CD14-positive monocyte (primary cell): ENCODE measurements around the gene MED27. TPM values are rescaled to one million over a fixed set of nuclear protein-coding genes. Genes with fewer than 3 reads are reported as not detected.

Source experiments
- DNase-seq, 3 donors: peaks; one replicate each; pipeline ENCODE4 v3.0.0-alpha.2; 2011 to 2022
- H2AFZ ChIP-seq: 2 replicates; pipeline ENCODE4 v1.6.0; 2012; ENCODE audit warnings: mild to moderate bottlenecking, low read depth, low read length, inconsistent platforms; ENCODE audit not compliant: insufficient read depth, poor library complexity, severe bottlenecking
- H3K27ac ChIP-seq, 2 donors: 1 replicate in 1 of 2; 2 replicates in 1 of 2; pipeline ENCODE4 v1.5.1; 2012 to 2013; ENCODE audit warnings: low read length in 2 of 2, control low read depth in 1 of 2, inconsistent platforms in 1 of 2, low read depth in 1 of 2, mild to moderate bottlenecking in 1 of 2
- H3K27me3 ChIP-seq, 2 donors: one replicate each; pipeline versions ENCODE4 v1.6.0 to v1.6.1; 2011 to 2013; ENCODE audit warnings: low read length in 2 of 2; ENCODE audit not compliant: control insufficient read depth in 2 of 2, insufficient read depth in 2 of 2
- H3K36me3 ChIP-seq, 2 donors: replicated peaks in 1 of 2; 1 replicate in 1 of 2; 2 replicates in 1 of 2; pipeline versions ENCODE4 v1.5.1 to v1.6.1; 2012 to 2013; ENCODE audit warnings: low read length in 2 of 2, control low read depth in 1 of 2, inconsistent platforms in 1 of 2, mild to moderate bottlenecking in 1 of 2; ENCODE audit not compliant: insufficient read depth in 2 of 2, control insufficient read depth in 1 of 2
- H3K4me1 ChIP-seq, 2 donors: 1 replicate in 1 of 2; 2 replicates in 1 of 2; pipeline versions ENCODE4 v1.5.1 to v1.6.1; 2012 to 2013; ENCODE audit warnings: low read length in 2 of 2, control low read depth in 1 of 2, inconsistent platforms in 1 of 2, mild to moderate bottlenecking in 1 of 2, moderate library complexity in 1 of 2; ENCODE audit not compliant: insufficient read depth in 2 of 2, control insufficient read depth in 1 of 2
- H3K4me2 ChIP-seq: replicated peaks from 2 replicates; pipeline ENCODE3; 2012; ENCODE audit warnings: low read length, moderate library complexity, mild to moderate bottlenecking; ENCODE audit not compliant: poor library complexity, severe bottlenecking; ENCODE audit errors: extremely low read depth
- H3K4me3 ChIP-seq, 3 experiments: fragments of 200-600 bp in 1 of 3; sonication (generic) in 1 of 3; replicated peaks in 1 of 3; 1 replicate in 2 of 3; 2 replicates in 1 of 3; pipeline ENCODE4 v1.5.1; 2011 to 2013; ENCODE audit warnings: low read length in 3 of 3, mild to moderate bottlenecking in 3 of 3, control low read depth in 2 of 3, low read depth in 2 of 3, inconsistent platforms in 1 of 3, moderate library complexity in 1 of 3
- H3K79me2 ChIP-seq: 2 replicates; pipeline ENCODE4 v1.6.0; 2012; ENCODE audit warnings: mild to moderate bottlenecking, control low read depth, inconsistent platforms, low read length, moderate library complexity; ENCODE audit not compliant: insufficient read depth
- H3K9ac ChIP-seq: 2 replicates; pipeline ENCODE4 v1.6.0; 2017; ENCODE audit warnings: low read length, mild to moderate bottlenecking; ENCODE audit not compliant: insufficient read depth, poor library complexity, severe bottlenecking
- H3K9me3 ChIP-seq, 2 donors: replicated peaks in 1 of 2; 1 replicate in 1 of 2; 2 replicates in 1 of 2; pipeline versions ENCODE4 v1.5.1 to v1.6.1; 2012 to 2013; ENCODE audit warnings: low read length in 2 of 2, control low read depth in 1 of 2; ENCODE audit not compliant: control insufficient read depth in 1 of 2, insufficient read depth in 1 of 2
- H4K20me1 ChIP-seq: 2 replicates; pipeline ENCODE4 v1.6.0; 2012; ENCODE audit warnings: mild to moderate bottlenecking, low read length, control low read depth, moderate library complexity; ENCODE audit not compliant: insufficient read depth
- H3K27ac Mint-ChIP-seq, 7 donors: one replicate each; pipeline ENCODE4 v1.8.0; 2020; ENCODE audit warnings: mild to moderate bottlenecking in 7 of 7, mixed read lengths in 7 of 7, moderate library complexity in 6 of 7, inconsistent platforms in 2 of 7
- H3K27me3 Mint-ChIP-seq, 3 donors: one replicate each; pipeline ENCODE4 v1.8.0; 2021 to 2022; ENCODE audit warnings: low read depth in 3 of 3, mild to moderate bottlenecking in 3 of 3, mixed read lengths in 3 of 3, moderate library complexity in 3 of 3, inconsistent platforms in 1 of 3
- H3K36me3 Mint-ChIP-seq, 2 donors: one replicate each; pipeline ENCODE4 v1.8.0; 2020; ENCODE audit warnings: mixed read lengths in 2 of 2, inconsistent platforms in 1 of 2, mild to moderate bottlenecking in 1 of 2
- H3K4me1 Mint-ChIP-seq: one replicate; pipeline ENCODE4 v1.8.0; 2020; ENCODE audit warnings: mild to moderate bottlenecking, mixed read lengths
- H3K4me3 Mint-ChIP-seq, 2 donors: one replicate each; pipeline ENCODE4 v1.8.0; 2020; ENCODE audit warnings: mild to moderate bottlenecking in 2 of 2, mixed read lengths in 2 of 2, moderate library complexity in 1 of 2
- H3K9me3 Mint-ChIP-seq, 7 donors: one replicate each; pipeline ENCODE4 v1.8.0; 2020 to 2022; ENCODE audit warnings: mixed read lengths in 7 of 7, mild to moderate bottlenecking in 6 of 7, moderate library complexity in 6 of 7, inconsistent platforms in 2 of 7
- CTCF ChIP-seq: fragments of 200-600 bp; IDR thresholded peaks from one replicate; pipeline ENCODE4 v1.8.0; 2022; ENCODE audit warnings: antibody characterized with exemption, mild to moderate bottlenecking
- WGBS: methylation state at CpG from one replicate; pipeline ENCODE4 v1.1.5; 2013; ENCODE audit warnings: missing lambda C conversion rate; ENCODE audit not compliant: insufficient coverage; 5-methylcytosine and 5-hydroxymethylcytosine counted together
- intact Hi-C, 2 donors: fragments of 100-400 bp; cut with micrococcal nuclease; formaldehyde crosslinking; loops; one replicate each; pipeline versions ENCODE4 v1.15.0 to v1.15.1; 2023
- polyA plus RNA-seq, 3 donors: library from polyadenylated mRNA; depleted of rRNA in 1 of 3; unstranded in 2 of 3; stranded (reverse) in 1 of 3; fragments of 300-500 nt in 2 of 3; fragments of >200 nt in 1 of 3; fragmentation: Illumina TruSeq in 2 of 3; gene quantifications; 1 replicate in 2 of 3; 2 replicates in 1 of 3; pipeline ENCODE4 v1.2.3, GENCODE V29; 2012 to 2021

The MED27 gene
- polyA plus RNA-seq, 3 donors: 14.0 to 26.9 (median 25.8) TPM

DNA sequence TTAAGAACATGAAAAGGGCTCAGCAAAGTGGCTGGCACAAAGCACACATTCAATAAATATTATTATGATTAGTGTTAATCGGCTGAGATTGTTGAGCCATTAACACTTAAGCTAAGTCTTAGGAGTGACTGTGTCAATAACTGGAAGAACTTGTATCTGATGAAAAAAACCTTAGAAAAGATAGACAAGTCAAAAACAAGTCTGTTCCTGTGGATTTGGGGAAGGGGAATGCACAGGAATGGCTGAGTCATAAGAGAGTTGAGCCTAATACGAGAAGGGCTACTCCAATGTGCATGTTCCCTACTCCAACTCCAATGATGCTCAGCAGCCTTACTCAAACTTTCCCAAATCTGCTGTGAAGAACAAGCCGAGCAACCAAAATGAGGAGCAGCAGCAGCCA, 53.9 kb downstream of the MED27 start:
- Histone ChIP-seq H3K9me3 (no peaks in the 10 kb centered on the region), H3K9ac (no peak overlapping the region), H3K36me3 (no peaks in the 10 kb centered on the region), H3K27ac (no peak overlapping the region), H3K4me1 (no peaks in the 10 kb centered on the region), H2AFZ (no peak overlapping the region), H3K79me2 (no peaks in the 10 kb centered on the region), H4K20me1 (peaks cover 64% of the 10 kb centered on the region), H3K27me3 (no peaks in the 10 kb centered on the region), H3K4me3 (no peak overlapping the region), H3K4me2 (no peak overlapping the region)
- intact Hi-C loops: no loop called here
- no peak for DNase-seq
- no peak overlapping the region for H3K27ac Mint-ChIP-seq
- H3K27me3 Mint-ChIP-seq: no peaks in the 10 kb centered on the region
- WGBS: 100% methylated on average over 2 of the region's 3 CpGs
- peaks cover 3 to 8% of the 10 kb centered on the region in 2 donors for H3K36me3 Mint-ChIP-seq
- peaks cover 0 to 3% (median 0%) of the 10 kb centered on the region in 7 donors for H3K9me3 Mint-ChIP-seq
- H3K4me3 Mint-ChIP-seq: no peak overlapping the region
- no peak for TF ChIP-seq CTCF
- peaks cover 2% of the 10 kb centered on the region for H3K4me1 Mint-ChIP-seq

DNA sequence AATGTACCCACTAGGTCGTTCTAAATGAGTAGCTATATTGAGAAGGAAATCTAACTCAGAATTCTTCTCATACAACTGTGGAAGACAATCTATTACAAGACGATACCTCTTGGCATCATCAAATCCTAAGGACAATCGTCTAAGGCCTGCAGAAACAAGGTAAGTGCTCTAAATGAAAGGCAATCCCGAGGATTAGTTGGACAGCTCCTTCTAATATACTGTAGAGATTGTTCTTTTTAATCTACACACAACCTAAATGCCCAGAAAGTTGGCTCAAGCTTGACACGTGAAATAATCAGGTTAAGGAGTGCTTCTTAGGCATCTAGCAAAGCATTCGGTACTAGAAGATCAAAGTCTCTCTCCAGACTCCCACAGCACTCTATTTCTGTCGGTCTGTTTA, 55.1 kb downstream of the MED27 start:
- H3K4me1 Mint-ChIP-seq: no peaks in the 10 kb centered on the region
- no peaks in the 10 kb centered on the region for H3K27me3 Mint-ChIP-seq
- no peak for DNase-seq

More for the DNA sequence above, 55.1 kb downstream of the MED27 start:
- Mint-ChIP-seq H3K36me3 (peaks cover 3 to 8% of the 10 kb centered on the region in 2 donors), H3K27ac (no peak overlapping the region), H3K9me3 (peaks cover 0 to 3% (median 0%) of the 10 kb centered on the region in 7 donors), H3K4me3 (no peak overlapping the region)
- H3K79me2 ChIP-seq: no peaks in the 10 kb centered on the region
- intact Hi-C loops: no loop called here
- no CpG with 5 or more reads among the region's 7 CpGs for WGBS
- no peak for TF ChIP-seq CTCF
- H3K4me3 ChIP-seq: no peak overlapping the region
- no peaks in the 10 kb centered on the region for H3K9me3 ChIP-seq
- no peak overlapping the region for H2AFZ ChIP-seq
- no peaks in the 10 kb centered on the region for H3K36me3 ChIP-seq
- H3K27ac ChIP-seq: no peak overlapping the region
- H3K4me1 ChIP-seq: no peaks in the 10 kb centered on the region
- H4K20me1 ChIP-seq: peaks cover 63% of the 10 kb centered on the region
- no peak overlapping the region for H3K4me2 ChIP-seq
- H3K9ac ChIP-seq: no peak overlapping the region
- H3K27me3 ChIP-seq: no peaks in the 10 kb centered on the region
